Measurements from ENCODE around the gene PPP2CA. TPM values are rescaled to one million over a fixed set of nuclear protein-coding genes. Genes with fewer than 3 reads are reported as not detected.

PPP2CA gene
- total and polyA plus RNA-seq, 2 of the 8 experiments (the other 6 are each of a cell fraction or from before 2014, with no cell fraction given): 75.0 to 205 TPM

DNA sequence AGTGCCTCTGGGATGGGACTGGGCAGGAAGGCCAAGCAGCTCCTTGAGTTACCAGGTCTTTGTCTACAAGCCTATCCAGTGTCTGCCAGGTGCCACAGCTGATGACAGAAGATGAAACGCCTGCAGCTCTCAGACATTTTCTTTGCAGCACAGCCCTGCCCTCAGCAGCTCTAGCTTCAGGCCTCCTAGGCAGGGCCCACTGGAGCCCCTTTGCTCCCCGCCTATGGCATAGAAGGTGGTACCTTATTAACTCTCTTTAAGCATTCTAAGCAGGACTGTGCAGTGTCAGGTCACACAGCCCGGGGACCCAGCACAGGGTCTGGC lies 47.8 kb downstream of the PPP2CA start:
- H4K8ac ChIP-seq (ENCODE audit: extremely low read depth, insufficient read depth, low read length): no peak overlapping the region
- no peak for TF ChIP-seq JUND (IDR thresholded peaks at IDR 0.05; ENCODE audit: low read length)
- TF ChIP-seq, protein P1, sequence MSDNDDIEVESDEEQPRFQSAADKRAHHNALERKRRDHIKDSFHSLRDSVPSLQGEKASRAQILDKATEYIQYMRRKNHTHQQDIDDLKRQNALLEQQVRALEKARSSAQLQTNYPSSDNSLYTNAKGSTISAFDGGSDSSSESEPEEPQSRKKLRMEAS (IDR thresholded peaks at IDR 0.05): no peak
- TF ChIP-seq SIRT6 (IDR thresholded peaks at IDR 0.05; ENCODE audit: low read length): no peak
- no peak for TF ChIP-seq ZNF274 (IDR thresholded peaks at IDR 0.05; ENCODE audit: borderline replicate concordance, extremely low read depth, low read length)
- TF ChIP-seq, protein P2, sequence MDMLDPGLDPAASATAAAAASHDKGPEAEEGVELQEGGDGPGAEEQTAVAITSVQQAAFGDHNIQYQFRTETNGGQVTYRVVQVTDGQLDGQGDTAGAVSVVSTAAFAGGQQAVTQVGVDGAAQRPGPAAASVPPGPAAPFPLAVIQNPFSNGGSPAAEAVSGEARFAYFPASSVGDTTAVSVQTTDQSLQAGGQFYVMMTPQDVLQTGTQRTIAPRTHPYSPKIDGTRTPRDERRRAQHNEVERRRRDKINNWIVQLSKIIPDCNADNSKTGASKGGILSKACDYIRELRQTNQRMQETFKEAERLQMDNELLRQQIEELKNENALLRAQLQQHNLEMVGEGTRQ (IDR thresholded peaks at IDR 0.05; ENCODE audit: low read length): no peak
- TF ChIP-seq CBX8 (IDR thresholded peaks at IDR 0.05; ENCODE audit: borderline replicate concordance, low read depth, low read length): no peak
- TF ChIP-seq, protein P3, sequence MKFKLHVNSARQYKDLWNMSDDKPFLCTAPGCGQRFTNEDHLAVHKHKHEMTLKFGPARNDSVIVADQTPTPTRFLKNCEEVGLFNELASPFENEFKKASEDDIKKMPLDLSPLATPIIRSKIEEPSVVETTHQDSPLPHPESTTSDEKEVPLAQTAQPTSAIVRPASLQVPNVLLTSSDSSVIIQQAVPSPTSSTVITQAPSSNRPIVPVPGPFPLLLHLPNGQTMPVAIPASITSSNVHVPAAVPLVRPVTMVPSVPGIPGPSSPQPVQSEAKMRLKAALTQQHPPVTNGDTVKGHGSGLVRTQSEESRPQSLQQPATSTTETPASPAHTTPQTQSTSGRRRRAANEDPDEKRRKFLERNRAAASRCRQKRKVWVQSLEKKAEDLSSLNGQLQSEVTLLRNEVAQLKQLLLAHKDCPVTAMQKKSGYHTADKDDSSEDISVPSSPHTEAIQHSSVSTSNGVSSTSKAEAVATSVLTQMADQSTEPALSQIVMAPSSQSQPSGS (IDR thresholded peaks at IDR 0.05; ENCODE audit: low read length): no peak
- TF ChIP-seq SRF (IDR thresholded peaks at IDR 0.05; ENCODE audit: low read depth, low read length): no peak
- no peak for TF ChIP-seq FOSL1 (IDR thresholded peaks at IDR 0.05; ENCODE audit: insufficient read depth, low read depth, low read length)
- TF ChIP-seq GABPA (IDR thresholded peaks at IDR 0.05; ENCODE audit: borderline replicate concordance, insufficient read depth, low read length): no peak
- no peak for TF ChIP-seq CHD1 (IDR thresholded peaks at IDR 0.05; ENCODE audit: low read depth, low read length)

More for the DNA sequence above, 47.8 kb downstream of the PPP2CA start:
- H2BK20ac ChIP-seq (ENCODE audit: low read length): no peak overlapping the region
- no peaks in the 10 kb centered on the region; the same call in 1 of the 2 replicates for H3K79me1 ChIP-seq (ENCODE audit: low read depth, low read length)
- H3K36me3 ChIP-seq (ENCODE audit: control insufficient read depth in 2 of 4, insufficient read depth in 4 of 4, low read length in 3 of 4): peaks cover 0 to 4% (median 0%) of the 10 kb centered on the region in 4 experiments; a peak in 2 of 8 replicates
- no peak overlapping the region for H4K5ac ChIP-seq (ENCODE audit: insufficient read length, low read depth, low read length)
- no peak overlapping the region for H2AFZ ChIP-seq (ENCODE audit: low read length)
- no peak overlapping the region for H2BK15ac ChIP-seq (ENCODE audit: low read length)
- FAIRE-seq (no peak), DNase-seq (ENCODE audit: low read depth in 1 of 2, low spot score in 2 of 2) (no peak)
- CTCF ChIA-PET (ENCODE audit: partially characterized antibody): interaction anchor here (0.5 to 2.2 kb wide), 6 partner anchors 10 to 409 kb away, joined by 3 to 8 read pairs (median 3); no protein-coding TSS in a partner anchor
- H3K79me2 ChIP-seq (ENCODE audit: control insufficient read depth in 1 of 2, insufficient read depth in 2 of 2, low read length in 2 of 2): peaks cover 14 to 32% of the 10 kb centered on the region in 2 experiments
- no peak overlapping the region; the same call in 1 of the 2 replicates for H2BK12ac ChIP-seq (ENCODE audit: low read depth, low read length)
- no peak overlapping the region for H3K4ac ChIP-seq (replicated peaks; ENCODE audit: insufficient read length, low read depth, low read length)
- H3K4me1 ChIP-seq (replicated peaks in 1 of 4; ENCODE audit: control insufficient read depth in 3 of 4, insufficient read depth in 4 of 4, low read length in 3 of 4): peaks cover 0 to 3% (median 0%) of the 10 kb centered on the region in 4 experiments; a peak in 4 of 7 replicates
- no peak overlapping the region for H3K9ac ChIP-seq (replicated peaks in 1 of 4; ENCODE audit: extremely low read depth in 1 of 4, low read depth in 3 of 4, low read length in 3 of 4)
- H3K27ac ChIP-seq (ENCODE audit: low read depth, low read length): no peak overlapping the region
- peaks cover 3% of the 10 kb centered on the region for H3K23me2 ChIP-seq (ENCODE audit: low read depth, low read length)
- no peaks in the 10 kb centered on the region for H3K9me3 ChIP-seq (ENCODE audit: insufficient read depth in 2 of 2, low read depth in 1 of 2, low read length in 1 of 2)
- H3K18ac ChIP-seq (ENCODE audit: extremely low read depth, low read length): no peak overlapping the region
- H4K20me1 ChIP-seq (replicated peaks in 1 of 2; ENCODE audit: control insufficient read depth in 1 of 2, insufficient read depth in 2 of 2, low read length in 2 of 2): peaks cover 2 to 8% of the 10 kb centered on the region in 2 experiments
- WGBS, 2 experiments (ENCODE audit: extremely low coverage in 1 of 2, insufficient coverage in 1 of 2, insufficient read length in 1 of 2, insufficient replicate concordance in 2 of 2, low coverage in 1 of 2, low lambda C conversion rate in 2 of 2, missing lambda C conversion rate in 1 of 2): 84% methylated on average over 3 of the region's 3 CpGs; no CpG with 5 or more reads in 1 of the 2 experiments
- H2BK120ac ChIP-seq (replicated peaks; ENCODE audit: low read depth, low read length): no peak overlapping the region
- peak overlapping the region in 1 of 4 experiments; percentile 79; a peak in 3 of 8 replicates for H3K4me3 ChIP-seq (ENCODE audit: extremely low read depth in 1 of 4, insufficient read depth in 2 of 4, low read depth in 3 of 4, low read length in 4 of 4)
- H2BK5ac ChIP-seq (ENCODE audit: low read depth, low read length): no peak overlapping the region
- H4K91ac ChIP-seq (replicated peaks; ENCODE audit: insufficient read length, low read length): no peak overlapping the region
- peak overlapping the region; percentile 90 to 93; a peak in 3 of 4 replicates for H3K4me2 ChIP-seq (ENCODE audit: insufficient read depth in 1 of 2, low read depth in 2 of 2, low read length in 2 of 2)
- H2AK5ac ChIP-seq (ENCODE audit: low read depth, low read length): no peak overlapping the region
- no peak overlapping the region for H3K56ac ChIP-seq (replicated peaks; ENCODE audit: insufficient read length, low read depth, low read length)
- H3K23ac ChIP-seq (ENCODE audit: insufficient read length): no peak overlapping the region
- no peak overlapping the region for H3K14ac ChIP-seq (ENCODE audit: insufficient read length)
- no peaks in the 10 kb centered on the region for H3K27me3 ChIP-seq (replicated peaks in 1 of 4; ENCODE audit: control insufficient read depth in 3 of 4, extremely low read depth in 1 of 4, insufficient read depth in 3 of 4, low read length in 3 of 4)
- POLR2A ChIA-PET (ENCODE audit: partially characterized antibody): interaction anchor here (0.5 to 4.9 kb wide), 18 partner anchors 9 to 415 kb away, joined by 3 to 58 read pairs (median 14); partner anchors contain the start of genes PPP2CA and TCF7
